ENCODE results near the gene MCF2L.
A peak's percentile ranks its signal among the peaks of the same experiment; 100 is the strongest.

MCF2L gene

DNA sequence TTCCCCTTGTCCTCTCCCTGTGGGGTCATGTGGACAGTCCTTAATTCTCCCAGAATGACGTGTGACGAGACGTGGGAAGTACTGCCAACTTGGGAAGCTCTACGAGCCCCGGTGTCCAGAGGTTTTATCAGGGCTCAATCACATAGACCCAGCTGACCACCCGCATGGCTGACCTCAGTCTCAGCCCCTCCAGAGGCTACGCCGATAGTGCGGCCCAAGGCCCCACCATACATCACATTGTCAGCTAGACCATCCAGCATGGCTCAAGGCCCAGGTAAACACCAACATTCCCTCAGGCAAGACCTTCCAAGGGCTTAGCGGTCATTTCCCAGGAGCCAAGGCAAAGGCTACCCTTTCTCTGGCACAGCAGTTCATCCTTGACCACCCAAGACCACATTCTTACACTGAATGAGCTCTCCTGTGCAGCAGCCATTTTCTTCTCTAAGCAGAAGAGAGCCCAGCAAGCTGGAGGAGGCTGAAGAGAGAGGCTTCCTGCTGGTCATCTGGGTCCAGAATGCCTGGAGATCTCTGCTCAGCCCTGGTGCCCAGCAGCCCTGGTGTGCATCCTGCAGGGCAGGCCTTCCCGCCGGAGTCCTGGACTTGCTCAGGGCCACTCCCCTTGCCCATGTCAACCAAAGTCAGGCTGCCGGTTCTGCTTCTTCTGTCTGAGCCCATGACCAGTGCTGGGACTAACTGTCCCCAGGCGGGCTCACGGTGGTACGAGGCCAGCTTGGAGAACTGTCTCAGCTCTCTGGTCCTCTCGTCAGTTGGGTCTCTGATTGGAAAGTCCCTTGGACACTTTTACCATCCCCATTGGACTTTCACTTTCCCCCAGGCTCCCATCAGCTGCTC, 145.7 kb downstream of the MCF2L start:
- no peak for DNase-seq

GRCh38 chr13:113115363-113116205, 146.6 kb downstream of the MCF2L start:
- DNase-seq = no peak

- DNase-seq = no peak
These were observed 147.3 kb downstream of the MCF2L start for GRCh38 chr13:113116206-113116800.

GRCh38 chr13:113116871-113117271, 147.9 kb downstream of the MCF2L start:
- no peak for DNase-seq

DNA sequence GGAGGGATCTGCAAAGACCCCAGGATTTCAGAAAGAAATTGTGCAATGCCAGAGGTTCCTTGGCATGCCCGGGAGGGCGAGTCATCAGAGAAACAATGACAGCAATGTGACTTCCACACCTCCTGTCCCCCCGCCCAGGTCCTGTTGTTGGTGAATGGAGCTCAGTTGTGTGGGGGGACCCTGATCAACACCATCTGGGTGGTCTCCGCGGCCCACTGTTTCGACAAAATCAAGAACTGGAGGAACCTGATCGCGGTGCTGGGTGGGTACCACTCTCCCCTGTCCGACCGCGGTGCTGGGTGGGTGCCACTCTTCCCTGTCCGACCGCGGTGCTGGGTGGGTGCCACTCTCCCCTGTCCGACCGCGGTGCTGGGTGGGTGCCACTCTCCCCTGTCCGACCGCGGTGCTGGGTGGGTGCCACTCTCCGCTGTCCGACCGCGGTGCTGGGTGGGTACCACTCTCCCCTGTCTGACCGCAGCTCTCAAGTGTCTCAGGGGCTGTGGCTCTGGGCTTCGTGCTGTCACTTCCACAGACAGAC, 148.4 kb downstream of the MCF2L start:
- DNase-seq = no peak

DNA sequence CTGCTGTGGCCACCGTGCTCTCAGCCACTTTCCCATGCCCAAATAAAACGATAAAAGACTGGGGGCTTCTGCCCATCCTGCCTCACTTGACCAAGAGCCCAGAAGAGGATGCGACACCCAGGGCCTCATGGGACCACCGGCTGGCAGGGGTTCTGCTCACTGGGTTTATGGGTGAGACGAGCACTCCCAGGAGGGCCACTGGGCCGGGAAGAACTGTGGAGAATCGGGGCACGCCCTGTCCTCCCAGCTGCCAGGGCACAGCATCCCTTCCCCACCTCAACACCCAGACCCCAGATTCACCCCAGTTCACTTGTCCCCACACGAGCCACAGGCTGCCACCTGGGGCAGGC, 148.9 kb downstream of the MCF2L start:
- DNase-seq = no peak

DNA sequence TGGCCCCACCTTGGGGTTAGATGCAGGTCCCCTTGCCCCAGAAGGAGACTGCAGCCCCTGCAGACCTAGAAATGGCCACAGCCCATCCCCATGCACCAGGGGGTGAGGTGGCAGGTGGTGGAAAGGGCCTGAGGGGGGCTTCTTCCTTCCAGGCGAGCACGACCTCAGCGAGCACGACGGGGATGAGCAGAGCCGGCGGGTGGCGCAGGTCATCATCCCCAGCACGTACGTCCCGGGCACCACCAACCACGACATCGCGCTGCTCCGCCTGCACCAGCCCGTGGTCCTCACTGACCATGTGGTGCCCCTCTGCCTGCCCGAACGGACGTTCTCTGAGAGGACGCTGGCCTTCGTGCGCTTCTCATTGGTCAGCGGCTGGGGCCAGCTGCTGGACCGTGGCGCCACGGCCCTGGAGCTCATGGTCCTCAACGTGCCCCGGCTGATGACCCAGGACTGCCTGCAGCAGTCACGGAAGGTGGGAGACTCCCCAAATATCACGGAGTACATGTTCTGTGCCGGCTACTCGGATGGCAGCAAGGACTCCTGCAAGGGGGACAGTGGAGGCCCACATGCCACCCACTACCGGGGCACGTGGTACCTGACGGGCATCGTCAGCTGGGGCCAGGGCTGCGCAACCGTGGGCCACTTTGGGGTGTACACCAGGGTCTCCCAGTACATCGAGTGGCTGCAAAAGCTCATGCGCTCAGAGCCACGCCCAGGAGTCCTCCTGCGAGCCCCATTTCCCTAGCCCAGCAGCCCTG, 149.4 kb downstream of the MCF2L start:
- no peak for DNase-seq

DNA sequence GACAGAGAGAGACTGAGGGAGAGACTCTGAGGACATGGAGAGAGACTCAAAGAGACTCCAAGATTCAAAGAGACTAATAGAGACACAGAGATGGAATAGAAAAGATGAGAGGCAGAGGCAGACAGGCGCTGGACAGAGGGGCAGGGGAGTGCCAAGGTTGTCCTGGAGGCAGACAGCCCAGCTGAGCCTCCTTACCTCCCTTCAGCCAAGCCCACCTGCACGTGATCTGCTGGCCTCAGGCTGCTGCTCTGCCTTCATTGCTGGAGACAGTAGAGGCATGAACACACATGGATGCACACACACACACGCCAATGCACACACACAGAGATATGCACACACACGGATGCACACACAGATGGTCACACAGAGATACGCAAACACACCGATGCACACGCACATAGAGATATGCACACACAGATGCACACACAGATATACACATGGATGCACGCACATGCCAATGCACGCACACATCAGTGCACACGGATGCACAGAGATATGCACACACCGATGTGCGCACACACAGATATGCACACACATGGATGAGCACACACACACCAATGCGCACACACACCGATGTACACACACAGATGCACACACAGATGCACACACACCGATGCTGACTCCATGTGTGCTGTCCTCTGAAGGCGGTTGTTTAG, 150.3 kb downstream of the MCF2L start:
- no peak for DNase-seq

DNA sequence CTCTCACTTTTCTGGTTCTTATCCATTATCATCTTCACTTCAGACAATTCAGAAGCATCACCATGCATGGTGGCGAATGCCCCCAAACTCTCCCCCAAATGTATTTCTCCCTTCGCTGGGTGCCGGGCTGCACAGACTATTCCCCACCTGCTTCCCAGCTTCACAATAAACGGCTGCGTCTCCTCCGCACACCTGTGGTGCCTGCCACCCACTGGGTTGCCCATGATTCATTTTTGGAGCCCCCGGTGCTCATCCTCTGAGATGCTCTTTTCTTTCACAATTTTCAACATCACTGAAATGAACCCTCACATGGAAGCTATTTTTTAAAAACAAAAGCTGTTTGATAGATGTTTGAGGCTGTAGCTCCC, 150.8 kb downstream of the MCF2L start:
- no peak for DNase-seq

DNA sequence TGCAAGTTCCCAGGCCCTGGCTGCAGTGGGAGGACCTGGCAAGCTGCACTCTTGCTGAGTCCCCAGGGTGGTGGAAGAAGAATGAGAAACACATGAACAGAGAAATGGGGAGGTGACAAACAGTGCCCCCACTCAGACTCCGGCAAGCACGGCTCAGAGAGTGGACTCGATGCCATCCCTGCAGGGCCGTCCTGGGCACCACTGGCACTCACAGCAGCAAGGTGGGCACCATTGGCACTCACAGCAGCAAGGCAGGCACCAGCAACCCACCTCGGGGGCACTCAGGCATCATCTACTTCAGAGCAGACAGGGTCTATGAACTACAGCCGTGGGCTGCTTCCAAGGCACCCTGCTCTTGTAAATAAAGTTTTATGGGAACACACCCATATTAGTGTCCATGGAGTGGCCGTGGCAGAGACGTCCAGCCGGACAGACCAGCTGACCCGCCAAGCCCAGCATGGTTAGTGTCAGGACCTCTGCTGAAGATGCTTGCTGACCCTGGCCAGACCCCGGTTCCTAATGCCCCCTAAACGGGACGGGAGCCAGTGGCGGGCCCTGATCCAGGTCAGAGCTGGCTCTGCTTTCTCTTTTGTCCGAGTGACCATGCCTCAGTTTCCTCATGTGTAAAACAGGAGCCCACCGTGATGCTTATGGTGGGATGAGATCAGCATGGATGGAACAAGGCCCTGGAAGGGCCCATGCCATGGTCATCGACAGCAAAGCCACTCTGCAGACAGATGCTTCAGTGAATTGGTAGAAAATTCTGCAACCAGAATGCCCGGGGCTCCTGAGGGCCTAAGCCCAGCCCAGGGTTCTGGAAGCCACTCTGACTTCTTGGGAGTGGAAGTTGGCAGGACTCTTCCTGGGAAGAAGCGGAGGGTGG, 151.5 kb downstream of the MCF2L start:
- no peak for DNase-seq

DNA sequence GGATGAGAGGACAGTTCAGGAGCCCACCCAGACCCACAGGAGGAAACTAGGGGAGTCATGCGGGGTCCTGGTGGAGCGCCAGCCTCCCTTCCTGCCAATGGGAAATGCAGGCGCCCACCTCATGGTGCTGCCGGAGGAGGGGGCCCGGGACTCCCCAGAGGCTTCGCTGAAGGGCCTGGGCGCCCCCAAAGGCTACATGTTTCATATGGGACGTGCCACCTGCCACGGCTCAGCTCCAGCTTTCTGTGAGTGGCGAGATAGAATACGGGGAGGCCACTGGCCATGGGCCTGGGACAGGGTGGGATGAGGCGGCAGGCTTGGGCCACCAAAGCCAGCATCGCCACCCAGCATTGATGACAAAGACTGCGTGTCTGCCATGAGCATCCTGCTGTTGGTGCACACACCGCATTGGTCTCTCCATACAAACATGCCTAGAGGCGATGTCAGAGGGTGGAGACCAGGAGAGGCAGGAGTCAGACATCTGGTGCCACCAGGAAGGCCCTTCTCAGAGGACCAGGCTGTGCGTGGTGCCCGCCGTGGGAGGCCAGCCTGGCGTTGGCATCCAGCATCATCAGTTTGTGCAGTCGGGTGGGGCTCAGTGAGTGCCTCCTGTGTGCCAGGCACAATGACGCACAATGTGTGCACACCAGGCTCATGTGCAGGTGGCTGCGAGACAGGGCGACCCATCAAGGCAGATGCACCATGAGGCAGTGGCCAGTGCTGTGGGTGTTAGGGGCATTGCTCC, 152.3 kb downstream of the MCF2L start:
- no peak for DNase-seq

- DNase-seq = no peak
These were observed 153.0 kb downstream of the MCF2L start for GRCh38 chr13:113121928-113122471.

DNA sequence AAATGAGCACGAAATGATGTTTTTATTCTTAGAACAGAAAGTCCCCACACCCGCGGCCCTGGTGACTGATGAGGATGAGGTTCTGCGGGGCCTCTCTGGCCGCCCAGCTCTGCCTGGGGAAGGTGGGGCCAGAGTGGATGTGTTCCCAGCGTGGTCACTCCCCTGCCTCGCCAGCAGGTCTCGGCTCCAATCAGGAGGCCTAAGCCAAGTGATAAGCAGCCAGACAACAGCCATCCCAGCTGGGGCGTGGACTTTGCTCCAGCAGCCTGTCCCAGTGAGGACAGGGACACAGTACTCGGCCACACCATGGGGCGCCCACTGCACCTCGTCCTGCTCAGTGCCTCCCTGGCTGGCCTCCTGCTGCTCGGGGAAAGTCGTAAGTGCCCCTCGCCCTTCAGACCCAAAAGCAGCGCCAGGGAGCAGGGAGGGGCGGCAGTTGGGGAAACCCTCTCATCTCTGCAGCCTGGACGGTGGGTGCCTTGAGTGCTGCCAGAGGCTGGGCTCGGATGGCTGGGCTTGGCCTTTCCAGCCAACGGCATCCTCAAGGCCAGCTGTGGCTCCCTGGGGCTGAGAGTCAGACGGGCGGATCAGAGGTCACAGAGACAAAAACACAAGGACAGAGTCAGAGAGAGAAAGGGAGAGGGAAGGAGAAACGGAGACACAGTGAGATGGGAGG, 153.7 kb downstream of the MCF2L start, which contains the start of gene F10:
Gene F10, plus strand, starts transcription at position 250 of the 676 bp plus-strand sequence. Its CDS starts 57 bp downstream, at position 307.
- peak; percentile 54 for DNase-seq

DNA sequence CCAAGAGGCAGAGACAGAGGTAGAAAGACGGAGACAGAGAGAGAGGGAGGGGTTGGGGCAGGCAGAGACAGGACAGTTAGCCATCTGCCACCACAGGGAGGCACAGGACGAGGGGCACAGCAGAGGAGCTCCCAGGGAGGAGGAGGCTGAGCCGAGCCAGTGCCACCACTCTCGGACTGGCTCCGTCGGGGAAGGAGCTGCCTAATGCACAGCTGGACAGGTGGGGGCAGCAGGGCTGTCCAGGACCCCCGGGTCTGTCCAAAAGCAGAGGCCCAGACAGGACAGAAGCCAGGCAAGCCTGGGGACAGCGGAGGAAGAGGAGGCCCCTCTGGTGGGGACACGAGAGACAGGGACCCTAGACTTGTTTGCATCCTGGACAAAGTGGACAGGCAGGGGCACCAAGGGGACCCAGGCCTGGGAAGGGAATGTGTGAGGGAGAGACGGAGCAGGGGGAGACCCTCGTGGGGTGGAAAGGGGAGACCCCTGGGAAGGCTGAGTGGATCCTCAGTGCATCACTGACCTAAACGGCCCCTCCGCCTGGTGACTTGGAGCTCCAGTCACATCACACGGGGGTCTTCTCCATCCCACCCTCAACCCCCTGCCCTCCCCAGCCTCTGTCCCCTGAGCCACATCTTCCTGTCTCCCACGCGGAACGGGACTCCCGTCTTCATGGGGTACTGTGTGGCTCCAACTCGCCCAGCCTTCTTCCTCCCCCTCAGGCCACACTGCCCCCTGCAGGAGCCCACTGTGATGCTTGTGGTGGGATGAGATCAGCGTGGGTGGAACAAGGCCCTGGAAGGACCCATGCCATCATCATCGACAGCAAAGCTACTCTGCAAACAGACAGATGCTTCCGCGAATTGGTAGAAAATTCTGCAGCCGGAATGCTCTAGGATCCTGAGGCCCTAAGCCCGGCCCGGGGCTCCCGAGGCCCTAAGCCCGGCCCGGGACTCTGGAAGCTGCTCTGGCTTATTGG, 154.5 kb downstream of the MCF2L start:
- no peak for DNase-seq

GRCh38 chr13:113124211-113124970, 155.4 kb downstream of the MCF2L start:
- DNase-seq = no peak

- no peak for DNase-seq
These were observed 156.7 kb downstream of the MCF2L start for GRCh38 chr13:113125506-113126264.
